Measurements from ENCODE around the gene SLC10A7.

DNA sequence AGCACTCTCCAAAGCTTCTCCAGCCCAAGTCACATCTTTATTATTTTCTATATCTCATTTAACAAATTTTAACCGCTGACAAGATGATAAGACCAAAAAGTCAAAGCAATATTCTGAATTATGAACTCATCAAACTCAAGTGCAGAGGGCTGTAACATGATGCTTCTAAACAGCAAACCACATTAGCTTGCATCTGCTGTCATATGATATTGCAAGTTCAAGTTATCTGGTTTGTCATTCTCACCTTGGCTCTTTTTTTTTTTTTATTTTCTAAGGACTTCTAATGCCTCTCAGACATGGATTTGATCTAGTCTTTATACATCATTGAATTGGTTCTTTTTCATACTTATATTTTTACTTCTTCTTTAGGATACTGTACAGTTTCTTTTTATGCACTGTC is 93.4 kb downstream of the SLC10A7 start:
- TF ChIP-seq, protein P1, sequence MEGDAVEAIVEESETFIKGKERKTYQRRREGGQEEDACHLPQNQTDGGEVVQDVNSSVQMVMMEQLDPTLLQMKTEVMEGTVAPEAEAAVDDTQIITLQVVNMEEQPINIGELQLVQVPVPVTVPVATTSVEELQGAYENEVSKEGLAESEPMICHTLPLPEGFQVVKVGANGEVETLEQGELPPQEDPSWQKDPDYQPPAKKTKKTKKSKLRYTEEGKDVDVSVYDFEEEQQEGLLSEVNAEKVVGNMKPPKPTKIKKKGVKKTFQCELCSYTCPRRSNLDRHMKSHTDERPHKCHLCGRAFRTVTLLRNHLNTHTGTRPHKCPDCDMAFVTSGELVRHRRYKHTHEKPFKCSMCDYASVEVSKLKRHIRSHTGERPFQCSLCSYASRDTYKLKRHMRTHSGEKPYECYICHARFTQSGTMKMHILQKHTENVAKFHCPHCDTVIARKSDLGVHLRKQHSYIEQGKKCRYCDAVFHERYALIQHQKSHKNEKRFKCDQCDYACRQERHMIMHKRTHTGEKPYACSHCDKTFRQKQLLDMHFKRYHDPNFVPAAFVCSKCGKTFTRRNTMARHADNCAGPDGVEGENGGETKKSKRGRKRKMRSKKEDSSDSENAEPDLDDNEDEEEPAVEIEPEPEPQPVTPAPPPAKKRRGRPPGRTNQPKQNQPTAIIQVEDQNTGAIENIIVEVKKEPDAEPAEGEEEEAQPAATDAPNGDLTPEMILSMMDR (IDR thresholded peaks at IDR 0.05; ENCODE audit: insufficient read depth, low read depth, low read length) = no peak
- TF ChIP-seq EZH2 (IDR thresholded peaks at IDR 0.05; ENCODE audit: insufficient read depth, low read length) = no peak
